ES-I3 (cell line): ENCODE measurements around the gene DSG2.

ENCODE experiments used
- H3K36me3 ChIP-seq: 2 replicates; pipeline ENCODE4 v1.6.1; 2013; ENCODE audit warnings: mild to moderate bottlenecking, low read length, control low read depth, moderate library complexity; ENCODE audit not compliant: insufficient read depth
- H3K4me1 ChIP-seq: 2 replicates; pipeline ENCODE4 v1.6.1; 2013; ENCODE audit warnings: mild to moderate bottlenecking, control low read depth, low read length; ENCODE audit not compliant: insufficient read depth
- H3K9ac ChIP-seq: 2 replicates; pipeline ENCODE4 v1.6.1; 2013; ENCODE audit warnings: low read depth, mild to moderate bottlenecking, low read length, moderate library complexity
- H3K9me3 ChIP-seq: 2 replicates; pipeline ENCODE4 v1.6.1; 2013; ENCODE audit warnings: mild to moderate bottlenecking, low read length, moderate library complexity; ENCODE audit not compliant: control insufficient read depth, insufficient read depth

DSG2 gene

DNA sequence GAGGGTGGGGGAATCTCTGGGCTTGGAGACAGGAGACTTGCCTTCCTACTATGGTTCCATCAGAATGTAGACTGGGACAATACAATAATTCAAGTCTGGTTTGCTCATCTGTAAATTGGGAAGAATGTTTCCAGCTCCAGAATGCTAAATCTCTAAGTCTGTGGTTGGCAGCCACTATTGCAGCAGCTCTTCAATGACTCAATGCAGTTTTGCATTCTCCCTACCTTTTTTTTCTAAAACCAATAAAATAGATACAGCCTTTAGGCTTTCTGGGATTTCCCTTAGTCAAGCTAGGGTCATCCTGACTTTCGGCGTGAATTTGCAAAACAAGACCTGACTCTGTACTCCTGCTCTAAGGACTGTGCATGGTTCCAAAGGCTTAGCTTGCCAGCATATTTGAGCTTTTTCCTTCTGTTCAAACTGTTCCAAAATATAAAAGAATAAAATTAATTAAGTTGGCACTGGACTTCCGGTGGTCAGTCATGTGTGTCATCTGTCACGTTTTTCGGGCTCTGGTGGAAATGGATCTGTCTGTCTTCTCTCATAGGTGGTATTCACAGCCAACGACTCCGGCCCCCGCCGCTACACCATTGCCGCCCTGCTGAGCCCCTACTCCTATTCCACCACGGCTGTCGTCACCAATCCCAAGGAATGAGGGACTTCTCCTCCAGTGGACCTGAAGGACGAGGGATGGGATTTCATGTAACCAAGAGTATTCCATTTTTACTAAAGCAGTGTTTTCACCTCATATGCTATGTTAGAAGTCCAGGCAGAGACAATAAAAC, 100.2 kb downstream of the DSG2 start:
- Histone ChIP-seq H3K36me3 (no peaks in the 10 kb centered on the region), H3K4me1 (no peaks in the 10 kb centered on the region), H3K9ac (no peak overlapping the region), H3K9me3 (no peaks in the 10 kb centered on the region)
